ENCODE results near the gene ZNF580. TPM values are rescaled to one million over a fixed set of nuclear protein-coding genes. Genes with fewer than 3 reads are reported as not detected.

The ZNF580 gene
- total RNA-seq, 1 experiment from 2014 or later: 16.0 TPM

- Histone ChIP-seq H3K36me3 (replicated peaks; ENCODE audit: control insufficient read depth, insufficient read depth, low read length) (no peaks in the 10 kb centered on the region; the same call in 1 of the 2 replicates), H3K4me3 (ENCODE audit: insufficient read depth, low read depth, low read length) (no peak overlapping the region), H3K27me3 (ENCODE audit: control insufficient read depth, insufficient read depth, low read length) (no peaks in the 10 kb centered on the region)
- DNase-seq: peak; percentile 60
Observed at GRCh38 chr19:55614711-55615542, 25.9 kb upstream of the ZNF580 start.

GRCh38 chr19:55615543-55616394 lies 25.0 kb upstream of the ZNF580 start:
- Histone ChIP-seq H3K27me3 (ENCODE audit: control insufficient read depth, insufficient read depth, low read length) (no peaks in the 10 kb centered on the region), H3K36me3 (replicated peaks; ENCODE audit: control insufficient read depth, insufficient read depth, low read length) (peaks cover 3% of the 10 kb centered on the region), H3K4me3 (ENCODE audit: insufficient read depth, low read depth, low read length) (no peak overlapping the region)
- DNase-seq: peak; percentile 54

- DNase-seq: peak; percentile 48
- no peaks in the 10 kb centered on the region for H3K27me3 ChIP-seq (ENCODE audit: control insufficient read depth, insufficient read depth, low read length)
- peaks cover 3% of the 10 kb centered on the region for H3K36me3 ChIP-seq (replicated peaks; ENCODE audit: control insufficient read depth, insufficient read depth, low read length)
- H3K4me3 ChIP-seq (ENCODE audit: insufficient read depth, low read depth, low read length): no peak overlapping the region
Observed at GRCh38 chr19:55616395-55616875, 24.4 kb upstream of the ZNF580 start.

- no peak for DNase-seq
- H3K4me3 ChIP-seq (ENCODE audit: insufficient read depth, low read depth, low read length): no peak overlapping the region
- H3K27me3 ChIP-seq (ENCODE audit: control insufficient read depth, insufficient read depth, low read length): no peaks in the 10 kb centered on the region
- H3K36me3 ChIP-seq (replicated peaks; ENCODE audit: control insufficient read depth, insufficient read depth, low read length): peaks cover 3% of the 10 kb centered on the region
Observed at GRCh38 chr19:55617426-55617825, 23.4 kb upstream of the ZNF580 start.

- Histone ChIP-seq H3K27me3 (ENCODE audit: control insufficient read depth, insufficient read depth, low read length) (no peaks in the 10 kb centered on the region), H3K36me3 (replicated peaks; ENCODE audit: control insufficient read depth, insufficient read depth, low read length) (peaks cover 3% of the 10 kb centered on the region), H3K4me3 (ENCODE audit: insufficient read depth, low read depth, low read length) (no peak overlapping the region)
- no peak for DNase-seq
Observed at GRCh38 chr19:55618426-55618825, 22.4 kb upstream of the ZNF580 start.

GRCh38 chr19:55619286-55619685 lies 21.5 kb upstream of the ZNF580 start:
- H3K4me3 ChIP-seq (ENCODE audit: insufficient read depth, low read depth, low read length): no peak overlapping the region
- no peak for DNase-seq
- no peaks in the 10 kb centered on the region for H3K27me3 ChIP-seq (ENCODE audit: control insufficient read depth, insufficient read depth, low read length)
- H3K36me3 ChIP-seq (replicated peaks; ENCODE audit: control insufficient read depth, insufficient read depth, low read length): peaks cover 3% of the 10 kb centered on the region

- Histone ChIP-seq H3K36me3 (replicated peaks; ENCODE audit: control insufficient read depth, insufficient read depth, low read length) (peaks cover 3% of the 10 kb centered on the region), H3K27me3 (ENCODE audit: control insufficient read depth, insufficient read depth, low read length) (no peaks in the 10 kb centered on the region), H3K4me3 (ENCODE audit: insufficient read depth, low read depth, low read length) (no peak overlapping the region)
- peak; percentile 23 for DNase-seq
Observed at GRCh38 chr19:55620410-55621204, 20.2 kb upstream of the ZNF580 start.

- Histone ChIP-seq H3K36me3 (replicated peaks; ENCODE audit: control insufficient read depth, insufficient read depth, low read length) (peaks cover 3% of the 10 kb centered on the region), H3K27me3 (ENCODE audit: control insufficient read depth, insufficient read depth, low read length) (no peaks in the 10 kb centered on the region), H3K4me3 (ENCODE audit: insufficient read depth, low read depth, low read length) (no peak overlapping the region)
- DNase-seq: no peak
Observed at GRCh38 chr19:55621205-55621672, 19.6 kb upstream of the ZNF580 start.

GRCh38 chr19:55621673-55622231 lies 19.1 kb upstream of the ZNF580 start:
- Histone ChIP-seq H3K4me3 (ENCODE audit: insufficient read depth, low read depth, low read length) (no peak overlapping the region), H3K36me3 (replicated peaks; ENCODE audit: control insufficient read depth, insufficient read depth, low read length) (peaks cover 3% of the 10 kb centered on the region), H3K27me3 (ENCODE audit: control insufficient read depth, insufficient read depth, low read length) (no peaks in the 10 kb centered on the region)
- DNase-seq: peak; percentile 55

GRCh38 chr19:55622242-55622969 lies 18.4 kb upstream of the ZNF580 start:
- Histone ChIP-seq H3K27me3 (ENCODE audit: control insufficient read depth, insufficient read depth, low read length) (no peaks in the 10 kb centered on the region), H3K4me3 (ENCODE audit: insufficient read depth, low read depth, low read length) (no peak overlapping the region), H3K36me3 (replicated peaks; ENCODE audit: control insufficient read depth, insufficient read depth, low read length) (peaks cover 3% of the 10 kb centered on the region)
- peak; percentile 54 for DNase-seq

- Histone ChIP-seq H3K4me3 (ENCODE audit: insufficient read depth, low read depth, low read length) (no peak overlapping the region), H3K27me3 (ENCODE audit: control insufficient read depth, insufficient read depth, low read length) (no peaks in the 10 kb centered on the region), H3K36me3 (replicated peaks; ENCODE audit: control insufficient read depth, insufficient read depth, low read length) (peaks cover 3% of the 10 kb centered on the region)
- no peak for DNase-seq
Observed at GRCh38 chr19:55623130-55623529, 17.7 kb upstream of the ZNF580 start.

- Histone ChIP-seq H3K36me3 (replicated peaks; ENCODE audit: control insufficient read depth, insufficient read depth, low read length) (peaks cover 3% of the 10 kb centered on the region), H3K27me3 (ENCODE audit: control insufficient read depth, insufficient read depth, low read length) (no peaks in the 10 kb centered on the region), H3K4me3 (ENCODE audit: insufficient read depth, low read depth, low read length) (0 out of 2 replicates have a peak overlapping the region, but pooled peaks have one; percentile 0)
- no peak for DNase-seq
Observed at GRCh38 chr19:55623561-55623960, 17.2 kb upstream of the ZNF580 start.
